GM23338 (cell line): ENCODE results near the gene R3HDML. TPM values are rescaled to one million over a fixed set of nuclear protein-coding genes. Genes with fewer than 3 reads are reported as not detected.

Source experiments
- ATAC-seq: fragments of 200-7000 bp; cut with Tn5 transposase; 3 replicates; pipeline ENCODE4 v1.9.1; 2020
- DNase-seq: peaks from one replicate; pipeline ENCODE4 v3.0.0-alpha.2; 2015; ENCODE audit warnings: low spot score
- H2AFZ ChIP-seq: fragments of 200-600 bp; sonication (generic); 2 replicates; pipeline ENCODE4 v1.8.0; 2016; ENCODE audit warnings: antibody characterized with exemption, mild to moderate bottlenecking, moderate library complexity
- H3F3A ChIP-seq: fragments of 200-600 bp; sonication (generic); replicated peaks from 2 replicates; pipeline ENCODE4 v1.8.0; 2017; ENCODE audit warnings: antibody characterized with exemption, mixed run types, low read depth
- H3K27ac ChIP-seq: fragments of 200-600 bp; sonication (generic); 2 replicates; pipeline ENCODE4 v1.6.1; 2016; ENCODE audit warnings: low read depth
- H3K27me3 ChIP-seq: fragments of 200-600 bp; sonication (generic); 2 replicates; pipeline ENCODE4 v1.8.0; 2016; ENCODE audit warnings: mild to moderate bottlenecking, mixed run types, moderate library complexity; ENCODE audit not compliant: insufficient read depth
- H3K36me3 ChIP-seq: fragments of 200-600 bp; sonication (generic); 2 replicates; pipeline ENCODE4 v1.8.0; 2016; ENCODE audit warnings: mild to moderate bottlenecking; ENCODE audit not compliant: insufficient read depth
- H3K4me1 ChIP-seq: fragments of 200-600 bp; sonication (generic); 2 replicates; pipeline ENCODE4 v1.8.0; 2016; ENCODE audit warnings: mild to moderate bottlenecking, moderate library complexity; ENCODE audit not compliant: insufficient read depth
- H3K4me2 ChIP-seq: fragments of 200-600 bp; sonication (generic); 2 replicates; pipeline ENCODE4 v1.7.1; 2017; ENCODE audit warnings: mixed run types
- H3K4me3 ChIP-seq: fragments of 200-600 bp; sonication (generic); 2 replicates; pipeline ENCODE4 v1.6.1; 2016; ENCODE audit warnings: mixed run types
- H3K79me2 ChIP-seq: fragments of 200-600 bp; sonication (generic); replicated peaks from 2 replicates; pipeline ENCODE4 v1.8.0; 2017; ENCODE audit warnings: mild to moderate bottlenecking; ENCODE audit not compliant: insufficient read depth
- H3K9me2 ChIP-seq: fragments of 200-600 bp; sonication (generic); 2 replicates; pipeline ENCODE4 v1.8.0; 2017; ENCODE audit not compliant: insufficient read depth
- H4K20me1 ChIP-seq: fragments of 200-600 bp; sonication (generic); replicated peaks from 2 replicates; pipeline ENCODE4 v1.8.0; 2017; ENCODE audit warnings: mild to moderate bottlenecking; ENCODE audit not compliant: insufficient read depth
- H3K27ac Mint-ChIP-seq: 2 replicates; pipeline ENCODE4 v1.8.0; 2020; ENCODE audit warnings: inconsistent platforms, mild to moderate bottlenecking, moderate library complexity, mixed read lengths
- H3K27me3 Mint-ChIP-seq: 3 replicates; pipeline ENCODE4 v1.8.0; 2022; ENCODE audit warnings: low read depth, mild to moderate bottlenecking, moderate library complexity, mixed read lengths, inconsistent platforms; ENCODE audit not compliant: insufficient read depth, poor library complexity
- H3K36me3 Mint-ChIP-seq: 3 replicates; pipeline ENCODE4 v1.8.0; 2021; ENCODE audit warnings: low read depth, mild to moderate bottlenecking, inconsistent platforms, moderate library complexity, mixed read lengths
- H3K4me1 Mint-ChIP-seq: 3 replicates; pipeline ENCODE4 v1.8.0; 2020; ENCODE audit warnings: mild to moderate bottlenecking, inconsistent platforms, mixed read lengths
- H3K4me3 Mint-ChIP-seq: 3 replicates; pipeline ENCODE4 v1.8.0; 2021; ENCODE audit warnings: moderate library complexity, mild to moderate bottlenecking, inconsistent platforms, mixed read lengths
- H3K9me3 Mint-ChIP-seq: 3 replicates; pipeline ENCODE4 v1.8.0; 2020; ENCODE audit warnings: moderate library complexity, mild to moderate bottlenecking, inconsistent platforms, mixed read lengths
- ETS1 ChIP-seq: IDR thresholded peaks from 2 replicates; pipeline ENCODE4 v1.6.1; 2016; ENCODE audit warnings: antibody characterized with exemption
- EZH2 ChIP-seq: fragments of 200-600 bp; sonication (generic); IDR thresholded peaks from one replicate; pipeline ENCODE4 v1.8.0; 2017; ENCODE audit warnings: antibody characterized with exemption, mild to moderate bottlenecking, low read depth; ENCODE audit not compliant: unreplicated experiment
- EZH2phosphoT487 ChIP-seq: fragments of 200-600 bp; sonication (generic); IDR thresholded peaks from one replicate; pipeline ENCODE4 v1.8.1; 2018; ENCODE audit warnings: antibody characterized with exemption; ENCODE audit not compliant: unreplicated experiment
- JUNB ChIP-seq: IDR thresholded peaks from one replicate; pipeline ENCODE4 v1.6.1; 2016; ENCODE audit warnings: antibody characterized with exemption; ENCODE audit not compliant: unreplicated experiment
- NANOG ChIP-seq: IDR thresholded peaks from 2 replicates; pipeline ENCODE4 v1.6.1; 2016; ENCODE audit warnings: antibody characterized with exemption, borderline replicate concordance
- POLR2AphosphoS5 ChIP-seq: IDR thresholded peaks from 2 replicates; pipeline ENCODE4 v1.6.1; 2016; ENCODE audit warnings: antibody characterized with exemption, low read depth
- REST ChIP-seq: IDR thresholded peaks from one replicate; pipeline ENCODE4 v1.6.1; 2018; ENCODE audit warnings: antibody characterized with exemption; ENCODE audit not compliant: unreplicated experiment
- STAT1 ChIP-seq: IDR thresholded peaks from one replicate; pipeline ENCODE4 v1.6.1; 2016; ENCODE audit warnings: antibody characterized with exemption; ENCODE audit not compliant: unreplicated experiment
- ZNF114 ChIP-seq: fragments of 250-450 bp; sonication (Bioruptor Pico); IDR thresholded peaks from 2 replicates; pipeline ENCODE4 v1.5.0; 2020; ENCODE audit warnings: mild to moderate bottlenecking, moderate library complexity
- ZNF331 ChIP-seq: fragments of 250-450 bp; sonication (Bioruptor Pico); IDR thresholded peaks from 2 replicates; pipeline ENCODE4 v1.5.0; 2020; ENCODE audit warnings: low read depth, mild to moderate bottlenecking, moderate library complexity
- ZNF462 ChIP-seq: fragments of 250-450 bp; sonication (Bioruptor Pico); IDR thresholded peaks from 2 replicates; pipeline ENCODE4 v1.5.0; 2020; ENCODE audit warnings: mild to moderate bottlenecking, moderate library complexity
- polyA plus RNA-seq: library from polyadenylated mRNA; unstranded; fragments of >200 nt; fragmentation: Nextera tagmentation; extraction: Ambion mirVana; gene quantifications from 2 replicates; pipeline ENCODE4 v1.2.1, GENCODE V29; 2016
- total RNA-seq: library from RNA; depleted of rRNA; stranded (reverse); fragments of >200 nt; shearing (Covaris generic); gene quantifications from 2 replicates; pipeline ENCODE4 v1.2.3, GENCODE V29; 2014

The R3HDML gene
- total and polyA plus RNA-seq, 2 experiments from 2014 or later, result not detected

- Mint-ChIP-seq H3K27me3 (peaks cover 8% of the 10 kb centered on the region), H3K4me1 (no peaks in the 10 kb centered on the region), H3K36me3 (no peaks in the 10 kb centered on the region), H3K9me3 (no peaks in the 10 kb centered on the region), H3K27ac (no peak overlapping the region), H3K4me3 (no peak overlapping the region)
- H3K27me3 ChIP-seq, result peaks cover 4% of the 10 kb centered on the region; the same call in 1 of the 2 replicates
- H2AFZ ChIP-seq, result no peak overlapping the region
- no peaks in the 10 kb centered on the region for H4K20me1 ChIP-seq
- no peak overlapping the region for H3K4me3 ChIP-seq
- TF ChIP-seq ZNF331 (CRISPR knock-in tag), result no peak
- H3K27ac ChIP-seq, result no peak overlapping the region
- no peaks in the 10 kb centered on the region for H3K36me3 ChIP-seq
- DNase-seq, result no peak
- no peaks in the 10 kb centered on the region for H3F3A ChIP-seq
- no peaks in the 10 kb centered on the region for H3K9me2 ChIP-seq
- H3K4me2 ChIP-seq, result no peak overlapping the region
- no peak for ATAC-seq
- H3K79me2 ChIP-seq, result no peaks in the 10 kb centered on the region
- H3K4me1 ChIP-seq, result no peaks in the 10 kb centered on the region; the same call in 1 of the 2 replicates
Observed at GRCh38 chr20:44393608-44394451, 57.0 kb downstream of the R3HDML start.

GRCh38 chr20:44394452-44394701 is 57.5 kb downstream of the R3HDML start:
- no peaks in the 10 kb centered on the region for H3K36me3 Mint-ChIP-seq
- no peaks in the 10 kb centered on the region for H3K79me2 ChIP-seq
- peaks cover 2% of the 10 kb centered on the region; the same call in 1 of the 2 replicates for H3K27me3 ChIP-seq
- H3K4me1 Mint-ChIP-seq, result no peaks in the 10 kb centered on the region
- no peaks in the 10 kb centered on the region for H3K9me3 Mint-ChIP-seq
- H3K36me3 ChIP-seq, result no peaks in the 10 kb centered on the region
- no peak overlapping the region for H3K27ac Mint-ChIP-seq
- no peak overlapping the region for H2AFZ ChIP-seq
- peaks cover 5% of the 10 kb centered on the region for H3K27me3 Mint-ChIP-seq
- H3K4me2 ChIP-seq, result no peak overlapping the region
- DNase-seq (no peak), ATAC-seq (no peak)
- no peaks in the 10 kb centered on the region for H4K20me1 ChIP-seq
- no peaks in the 10 kb centered on the region for H3K4me1 ChIP-seq
- no peaks in the 10 kb centered on the region for H3F3A ChIP-seq
- no peak overlapping the region for H3K27ac ChIP-seq
- no peak overlapping the region for H3K4me3 Mint-ChIP-seq
- no peak overlapping the region for H3K4me3 ChIP-seq
- H3K9me2 ChIP-seq, result no peaks in the 10 kb centered on the region
- TF ChIP-seq ETS1 (no peak), EZH2 (no peak), POLR2AphosphoS5 (no peak), ZNF331 (CRISPR knock-in tag) (no peak), STAT1 (no peak), REST (no peak), ZNF114 (no peak), JUNB (no peak), NANOG (no peak), ZNF462 (CRISPR knock-in tag) (no peak), EZH2phosphoT487 (no peak)
